ENCODE data around the gene PPFIA1.

PPFIA1 gene

DNA sequence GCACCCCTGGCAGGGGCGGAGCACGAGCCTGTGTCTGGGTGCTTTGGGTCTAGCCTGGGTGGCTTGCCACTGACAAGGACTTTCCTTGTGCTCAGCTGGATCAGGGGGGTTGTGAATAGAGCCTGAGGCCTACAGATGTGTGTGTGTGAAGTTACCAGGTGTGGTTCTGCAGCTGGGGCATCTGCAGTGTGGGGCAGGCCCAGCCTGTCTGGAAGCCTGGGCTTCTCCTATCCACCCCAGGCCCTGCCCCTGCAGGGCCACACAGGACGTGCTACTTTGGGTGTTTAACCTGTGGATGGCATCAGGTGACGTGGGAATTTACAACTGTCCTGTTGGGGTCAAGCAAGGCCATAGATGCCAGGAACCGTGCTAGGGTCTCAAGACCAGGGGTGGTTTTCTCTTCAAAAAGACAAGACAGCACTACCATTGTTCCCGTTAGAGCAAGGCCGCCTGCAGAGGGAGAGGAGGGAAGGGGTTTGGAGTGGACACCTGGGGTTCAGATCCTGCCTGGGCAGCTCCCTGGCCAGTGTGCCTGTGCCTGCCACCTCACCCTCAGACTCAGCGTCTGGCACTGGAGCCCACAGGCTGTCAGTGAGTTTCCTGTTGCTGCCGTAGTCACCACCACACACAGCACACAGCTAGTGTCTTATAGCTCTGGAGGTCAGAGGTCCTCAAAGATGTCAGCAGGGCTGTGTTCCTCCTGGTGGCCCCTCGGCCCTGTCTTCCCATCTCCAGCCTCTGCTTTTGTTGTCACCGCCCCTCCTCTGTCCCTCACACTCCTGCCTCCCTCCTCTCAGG lies 159.4 kb downstream of the PPFIA1 start:
- Histone ChIP-seq H3K27me3 (ENCODE audit: low read depth, low read length) (no peaks in the 10 kb centered on the region), H3K36me3 (replicated peaks; ENCODE audit: low read depth, low read length) (peaks cover 45% of the 10 kb centered on the region), H4K20me1 (ENCODE audit: insufficient read depth, low read length) (no peaks in the 10 kb centered on the region), H3K79me2 (ENCODE audit: low read length) (no peaks in the 10 kb centered on the region), H2AFZ (ENCODE audit: low read depth, low read length) (no peak overlapping the region), H3K9ac (ENCODE audit: low read length) (no peak overlapping the region), H3K27ac (ENCODE audit: low read length) (no peak overlapping the region), H3K4me1 (ENCODE audit: low read length) (peaks cover 38% of the 10 kb centered on the region), H3K4me3 (ENCODE audit: low read length) (no peak overlapping the region), H3K9me3 (ENCODE audit: insufficient read depth, low read length) (no peaks in the 10 kb centered on the region), H3K4me2 (ENCODE audit: low read length) (no peak overlapping the region)
- no peak for TF ChIP-seq EZH2phosphoT487 (IDR thresholded peaks at IDR 0.05; ENCODE audit: low read depth)
- TF ChIP-seq CTCF (IDR thresholded peaks at IDR 0.05; ENCODE audit: low read depth, low read length): no peak

GRCh38 chr11:70430671-70431574 lies 160.4 kb downstream of the PPFIA1 start:
- no peaks in the 10 kb centered on the region for H4K20me1 ChIP-seq (ENCODE audit: insufficient read depth, low read length)

GRCh38 chr11:70431611-70432010 lies 161.1 kb downstream of the PPFIA1 start:
- H3K9me3 ChIP-seq (ENCODE audit: insufficient read depth, low read length): no peaks in the 10 kb centered on the region
- no peaks in the 10 kb centered on the region for H3K27me3 ChIP-seq (ENCODE audit: low read depth, low read length)
- H3K36me3 ChIP-seq (replicated peaks; ENCODE audit: low read depth, low read length): peaks cover 46% of the 10 kb centered on the region
- TF ChIP-seq EZH2phosphoT487 (IDR thresholded peaks at IDR 0.05; ENCODE audit: low read depth) (no peak), CTCF (IDR thresholded peaks at IDR 0.05; ENCODE audit: low read depth, low read length) (no peak)
- H3K4me1 ChIP-seq (ENCODE audit: low read length): peaks cover 45% of the 10 kb centered on the region
- no peak overlapping the region for H3K4me3 ChIP-seq (ENCODE audit: low read length)
- H2AFZ ChIP-seq (ENCODE audit: low read depth, low read length): no peak overlapping the region
- no peak overlapping the region for H3K9ac ChIP-seq (ENCODE audit: low read length)
- H3K79me2 ChIP-seq (ENCODE audit: low read length): peaks cover 8% of the 10 kb centered on the region
- H4K20me1 ChIP-seq (ENCODE audit: insufficient read depth, low read length): no peaks in the 10 kb centered on the region
- H3K4me2 ChIP-seq (ENCODE audit: low read length): no peak overlapping the region
- no peak overlapping the region for H3K27ac ChIP-seq (ENCODE audit: low read length)

More at GRCh38 chr11:70430671-70431574, 160.4 kb downstream of the PPFIA1 start:
- Histone ChIP-seq H2AFZ (ENCODE audit: low read depth, low read length) (no peak overlapping the region), H3K79me2 (ENCODE audit: low read length) (peaks cover 7% of the 10 kb centered on the region), H3K4me2 (ENCODE audit: low read length) (no peak overlapping the region), H3K4me1 (ENCODE audit: low read length) (peaks cover 38% of the 10 kb centered on the region), H3K4me3 (ENCODE audit: low read length) (no peak overlapping the region), H3K9ac (ENCODE audit: low read length) (no peak overlapping the region), H3K9me3 (ENCODE audit: insufficient read depth, low read length) (no peaks in the 10 kb centered on the region), H3K36me3 (replicated peaks; ENCODE audit: low read depth, low read length) (peaks cover 44% of the 10 kb centered on the region), H3K27me3 (ENCODE audit: low read depth, low read length) (no peaks in the 10 kb centered on the region), H3K27ac (ENCODE audit: low read length) (no peak overlapping the region)
- TF ChIP-seq EZH2phosphoT487 (IDR thresholded peaks at IDR 0.05; ENCODE audit: low read depth) (no peak), CTCF (IDR thresholded peaks at IDR 0.05; ENCODE audit: low read depth, low read length) (no peak)

DNA sequence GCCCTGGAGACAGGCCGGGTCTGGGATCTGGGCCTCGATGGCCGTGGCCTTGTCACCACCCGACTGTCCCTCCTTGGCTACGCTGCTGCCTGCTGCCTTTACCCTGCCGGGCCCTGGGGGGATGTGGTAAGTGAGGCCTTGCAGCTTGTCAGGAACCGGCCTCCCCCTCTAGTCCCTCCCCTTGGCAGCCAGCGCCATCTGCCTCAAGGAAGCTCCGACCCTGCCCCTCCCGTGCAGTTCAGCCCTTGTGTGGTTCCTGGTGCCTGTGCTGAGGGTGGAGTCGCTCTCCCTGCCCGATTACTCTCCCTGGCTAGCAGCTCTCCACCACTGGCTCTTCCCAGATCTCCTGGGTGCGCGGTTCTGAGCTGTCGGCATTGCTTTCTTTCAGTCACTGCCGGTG lies 161.6 kb downstream of the PPFIA1 start:
- TF ChIP-seq CTCF (IDR thresholded peaks at IDR 0.05; ENCODE audit: low read depth, low read length) (no peak), EZH2phosphoT487 (IDR thresholded peaks at IDR 0.05; ENCODE audit: low read depth) (no peak)
- no peaks in the 10 kb centered on the region for H3K9me3 ChIP-seq (ENCODE audit: insufficient read depth, low read length)
- peaks cover 47% of the 10 kb centered on the region for H3K36me3 ChIP-seq (replicated peaks; ENCODE audit: low read depth, low read length)

More for the DNA sequence above, 161.6 kb downstream of the PPFIA1 start:
- no peak overlapping the region for H3K9ac ChIP-seq (ENCODE audit: low read length)
- H2AFZ ChIP-seq (ENCODE audit: low read depth, low read length): no peak overlapping the region
- no peak overlapping the region for H3K27ac ChIP-seq (ENCODE audit: low read length)
- no peak overlapping the region for H3K4me3 ChIP-seq (ENCODE audit: low read length)
- no peaks in the 10 kb centered on the region for H3K27me3 ChIP-seq (ENCODE audit: low read depth, low read length)
- H3K79me2 ChIP-seq (ENCODE audit: low read length): peaks cover 8% of the 10 kb centered on the region
- no peaks in the 10 kb centered on the region for H4K20me1 ChIP-seq (ENCODE audit: insufficient read depth, low read length)
- H3K4me2 ChIP-seq (ENCODE audit: low read length): no peak overlapping the region
- peaks cover 49% of the 10 kb centered on the region for H3K4me1 ChIP-seq (ENCODE audit: low read length)
